Esophagus mucosa (tissue), 1 donor: ENCODE data around the gene GLCCI1. TPM values are rescaled to one million over a fixed set of nuclear protein-coding genes. Genes with fewer than 3 reads are reported as not detected.

ENCODE experiments used
- ATAC-seq: fragments of 200-7000 bp; cut with Tn5 transposase; one replicate; pipeline ENCODE4 v1.9.1; 2020
- total RNA-seq: library from RNA; stranded (reverse); gene quantifications from one replicate; pipeline ENCODE4 v1.2.4, GENCODE V29; 2023
- donor health status: DM: yes; HTN: yes; CAD: no.

Gene GLCCI1
- total RNA-seq = 2.7 TPM

DNA sequence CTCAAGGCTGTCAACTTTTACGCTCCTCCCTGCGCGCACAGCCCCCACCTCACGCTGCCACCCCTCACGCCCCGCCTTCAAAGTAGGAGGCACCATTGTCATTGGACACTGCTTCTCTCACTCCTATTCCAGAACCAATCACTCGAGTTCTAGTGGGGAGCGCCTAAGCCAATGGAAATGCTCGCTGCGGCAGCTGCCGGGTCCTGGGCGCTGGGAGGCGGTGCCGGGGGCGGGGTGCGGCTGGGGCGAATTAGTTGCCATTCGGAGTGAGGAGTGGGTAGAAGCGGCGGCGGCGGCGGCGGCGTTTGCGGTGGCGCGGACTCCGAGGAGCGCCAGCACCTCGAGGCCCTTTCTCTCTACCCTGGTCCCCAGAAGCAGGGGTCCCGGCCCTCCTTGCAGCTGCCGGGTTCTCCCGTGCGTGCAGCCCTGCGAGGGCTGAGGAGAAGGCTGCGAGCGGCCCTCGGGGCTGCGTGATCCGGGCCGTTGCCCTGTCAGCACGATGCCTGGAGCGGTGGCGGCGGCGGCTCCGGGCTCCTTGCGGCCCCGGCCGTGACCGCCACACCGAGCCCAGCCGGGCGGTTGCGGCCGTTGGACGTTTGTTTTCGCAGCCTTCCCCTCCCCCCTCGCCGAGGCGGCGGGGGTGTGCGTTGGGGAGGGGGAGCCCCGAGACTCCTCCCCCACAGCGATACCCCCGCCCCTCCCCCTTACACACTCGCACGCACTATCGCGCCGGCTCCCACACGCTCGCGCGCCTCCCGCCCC is at the start of gene GLCCI1:
GLCCI1 (plus strand) TSS at position 253 of the 762 bp plus-strand sequence. CDS start 555 bp downstream, outside the sequence.
- peak; percentile 100 for ATAC-seq

- no peak for ATAC-seq
Measured at GRCh38 chr7:7919449-7919945, 49.1 kb upstream of the GLCCI1 start.

GRCh38 chr7:7920056-7920455 is 48.5 kb upstream of the GLCCI1 start:
- ATAC-seq = no peak

DNA sequence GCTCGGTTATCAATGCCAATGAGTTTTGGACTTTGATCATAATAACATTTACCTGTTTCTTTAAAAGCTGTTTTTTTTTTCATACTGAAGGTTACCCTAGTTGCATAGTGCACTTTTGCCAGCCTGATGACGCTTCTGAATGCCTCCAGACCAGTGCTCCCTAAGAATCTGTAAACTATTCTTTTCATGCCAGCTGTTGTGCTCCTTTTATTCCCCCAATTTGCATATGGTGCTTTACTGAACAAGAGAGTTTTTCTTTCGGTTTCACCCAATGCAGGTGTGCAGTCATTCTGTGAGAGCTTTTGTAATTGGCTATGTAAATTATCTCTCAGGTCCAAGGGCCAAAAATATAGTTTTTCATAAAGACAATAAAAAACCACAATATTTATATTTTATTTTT is 48.1 kb upstream of the GLCCI1 start:
- ATAC-seq = peak; percentile 23

GRCh38 chr7:7921830-7922229 is 46.8 kb upstream of the GLCCI1 start:
- ATAC-seq = no peak

- no peak for ATAC-seq
Measured at GRCh38 chr7:7922684-7923385, 45.8 kb upstream of the GLCCI1 start.

DNA sequence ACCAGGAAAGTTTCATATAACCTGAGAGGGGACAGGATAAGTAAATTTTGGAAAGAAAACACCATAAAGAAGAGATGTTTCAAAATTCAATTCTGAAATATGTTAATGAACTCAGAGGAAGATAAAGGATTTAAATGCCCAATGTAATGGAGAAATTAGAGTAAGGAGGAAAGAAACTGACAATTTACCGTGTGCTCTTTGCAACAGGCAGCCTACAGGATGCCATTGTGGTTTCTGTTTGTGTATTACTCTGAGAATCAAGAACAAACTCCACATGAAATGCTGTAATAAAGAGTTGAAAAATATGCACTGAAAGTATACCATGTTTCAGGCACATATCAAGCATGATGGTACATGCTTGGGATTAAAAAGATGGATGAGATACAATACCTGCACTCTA is 44.8 kb upstream of the GLCCI1 start:
- no peak for ATAC-seq

GRCh38 chr7:7924303-7924702 is 44.3 kb upstream of the GLCCI1 start:
- ATAC-seq = no peak

GRCh38 chr7:7931626-7932025 is 37.0 kb upstream of the GLCCI1 start:
- no peak for ATAC-seq

DNA sequence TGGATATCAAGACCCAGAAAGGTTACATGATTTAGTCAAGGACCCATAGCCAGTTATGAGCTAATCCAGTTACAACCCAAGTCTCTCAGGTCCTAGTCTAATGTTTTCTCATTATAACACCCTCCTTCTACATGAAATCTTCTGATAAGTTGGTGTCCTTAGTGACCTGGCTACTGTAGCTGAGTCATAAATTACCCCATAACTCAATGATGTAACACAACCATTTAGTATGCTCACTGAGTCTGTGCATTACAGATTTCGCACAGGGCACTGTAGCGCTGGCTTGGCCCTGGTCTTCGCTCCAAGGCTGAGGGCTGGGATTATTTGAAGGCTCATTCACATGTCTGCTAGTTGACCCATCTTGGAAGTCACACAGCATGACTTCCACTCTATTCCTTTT is 36.0 kb upstream of the GLCCI1 start:
- no peak for ATAC-seq

DNA sequence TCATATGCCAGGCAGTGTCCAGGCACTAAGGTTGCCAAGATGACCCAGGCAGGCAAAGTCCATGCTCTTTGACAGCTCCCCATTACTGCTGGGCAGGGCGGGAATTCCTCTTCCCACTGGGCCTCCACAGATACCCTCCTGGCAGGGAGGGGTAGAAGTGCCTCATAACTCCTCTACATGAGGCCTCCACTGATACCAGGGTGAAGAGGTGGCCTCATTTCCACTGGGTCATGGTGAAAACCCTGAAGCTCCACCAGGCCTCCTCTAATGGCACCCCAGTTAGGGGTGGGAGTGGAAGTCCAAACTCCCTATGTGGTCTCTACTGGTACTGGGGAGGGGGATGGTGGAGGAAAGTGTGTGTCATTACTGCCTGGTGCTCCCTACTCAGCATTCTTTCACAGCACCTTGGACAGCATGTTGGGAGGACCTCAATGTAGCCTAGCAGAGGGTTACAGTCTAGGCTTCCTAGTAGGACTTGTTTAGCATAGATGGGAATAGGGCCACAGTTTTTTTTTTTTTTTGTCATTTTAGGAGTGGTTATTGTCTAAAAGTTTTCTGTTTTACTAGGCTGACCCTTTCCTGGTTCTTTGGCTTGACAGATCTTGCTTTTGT is 34.6 kb upstream of the GLCCI1 start:
- ATAC-seq = no peak

DNA sequence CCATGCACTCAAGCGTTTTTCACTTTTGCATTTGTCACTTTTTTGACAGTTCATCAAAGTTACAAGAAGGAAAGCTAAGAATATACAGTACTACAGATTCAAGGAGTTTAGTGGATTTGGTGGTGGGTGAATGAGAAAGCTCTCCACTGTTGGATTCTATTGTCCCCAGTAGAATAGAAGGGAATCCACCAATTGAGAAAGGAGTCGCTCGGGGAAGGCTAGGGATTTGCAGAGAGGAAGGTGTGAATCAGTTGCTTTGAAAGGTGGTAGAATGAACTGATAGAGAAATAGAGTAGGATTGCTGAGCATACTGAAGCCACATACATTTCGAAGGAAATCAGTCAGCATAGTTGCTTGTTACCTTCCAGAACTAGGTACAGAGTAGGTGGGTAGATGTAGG is 33.7 kb upstream of the GLCCI1 start:
- ATAC-seq = no peak

DNA sequence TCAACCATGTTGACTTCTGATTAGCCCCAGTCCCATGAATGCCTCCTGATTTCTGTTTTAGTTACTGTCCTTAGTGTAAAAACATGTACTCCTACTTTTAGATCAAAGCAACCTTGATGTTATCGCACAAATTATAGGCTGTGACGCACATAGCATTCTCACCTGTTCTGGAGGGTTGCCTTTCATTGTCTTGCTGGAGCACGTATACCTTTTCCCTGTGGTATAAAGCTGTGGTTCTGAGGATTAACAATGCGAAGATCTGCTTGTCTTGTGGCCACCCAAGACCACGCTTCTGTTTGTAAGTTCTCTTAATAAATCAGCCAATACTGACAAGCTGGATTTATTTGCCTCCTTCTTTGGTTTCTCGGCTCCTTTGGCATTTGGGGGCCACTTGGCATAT is 30.1 kb upstream of the GLCCI1 start:
- no peak for ATAC-seq

DNA sequence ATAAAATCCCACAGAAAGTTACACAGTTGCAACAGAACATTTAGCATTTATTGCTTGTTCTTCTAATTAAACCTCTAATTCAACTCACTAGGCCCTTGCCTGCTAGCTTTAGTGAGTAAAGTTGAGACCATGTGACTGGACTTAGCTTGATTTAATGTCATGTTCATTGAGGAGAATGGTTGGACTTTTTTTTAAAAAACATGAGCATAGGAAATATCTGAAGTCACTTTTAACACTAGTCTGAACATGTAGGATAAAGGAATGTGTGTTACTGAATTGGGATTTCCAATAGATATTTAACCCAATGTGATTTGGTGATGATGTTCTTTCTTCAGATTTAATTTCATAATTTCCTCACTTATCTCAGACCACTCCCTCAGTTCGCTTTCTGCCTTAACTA is 24.6 kb upstream of the GLCCI1 start:
- no peak for ATAC-seq

GRCh38 chr7:7944619-7945282 is 23.8 kb upstream of the GLCCI1 start:
- ATAC-seq = peak; percentile 64

GRCh38 chr7:7946486-7946885 is 22.1 kb upstream of the GLCCI1 start:
- ATAC-seq = no peak

DNA sequence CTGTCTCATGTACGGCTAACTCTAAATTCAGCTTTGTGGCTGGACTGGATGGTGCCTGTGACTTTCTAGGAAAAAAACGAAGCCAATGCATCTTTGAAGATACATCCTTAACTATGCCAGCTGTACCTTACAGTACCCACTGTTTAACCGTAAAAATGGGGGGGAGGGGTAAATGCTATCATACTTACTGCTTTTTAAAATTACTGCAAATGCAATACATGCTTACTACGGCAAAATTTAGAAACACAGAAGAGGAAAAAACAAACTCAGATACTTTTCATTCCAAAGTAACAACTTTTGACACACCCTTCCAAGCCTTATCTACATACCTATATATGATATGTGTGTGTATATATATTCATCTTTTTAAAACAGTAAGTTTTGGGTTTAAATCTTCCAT is 20.4 kb upstream of the GLCCI1 start:
- no peak for ATAC-seq

DNA sequence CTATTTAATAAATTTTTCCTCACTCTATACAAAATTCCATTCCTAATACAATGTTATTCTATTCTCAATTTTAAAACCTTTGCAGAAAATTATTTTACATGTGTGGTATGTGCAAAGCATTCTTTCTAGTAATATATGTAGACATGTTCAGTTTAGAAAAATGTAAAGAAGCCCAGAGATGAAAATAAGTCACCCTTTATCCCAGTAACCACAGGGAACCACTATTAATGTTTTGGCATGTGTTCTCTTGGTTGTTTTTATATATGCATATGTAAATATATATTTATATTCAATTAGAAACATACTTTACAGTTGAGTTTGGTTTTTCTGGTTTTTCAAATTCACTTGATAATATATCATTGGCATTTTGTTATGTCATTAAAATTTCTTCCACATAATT is 14.8 kb upstream of the GLCCI1 start:
- ATAC-seq = no peak

GRCh38 chr7:7956531-7957128 is 12.0 kb upstream of the GLCCI1 start:
- peak; percentile 86 for ATAC-seq

- ATAC-seq = no peak
Measured at GRCh38 chr7:7957513-7957912, 11.1 kb upstream of the GLCCI1 start.

GRCh38 chr7:7959979-7960670 is 8.5 kb upstream of the GLCCI1 start:
- no peak for ATAC-seq

GRCh38 chr7:7962851-7963250 is 5.7 kb upstream of the GLCCI1 start:
- ATAC-seq = no peak
